Adrenal gland (tissue), 5 donors: ENCODE results near the gene PPP1R3E.

Source experiments
- CTCF ChIP-seq, 6 experiments: fragments of 450-650 bp in 4 of 6; fragments of 200-600 bp in 2 of 6; sonication (generic) in 1 of 6; IDR thresholded peaks; 1 replicate in 5 of 6; 2 replicates in 1 of 6; pipeline versions ENCODE4 v1.5.1 to v1.8.0; 2016 to 2021; ENCODE audit warnings: antibody characterized with exemption in 6 of 6, mild to moderate bottlenecking in 2 of 6, moderate library complexity in 1 of 6
- POLR2A ChIP-seq, 2 donors: fragments of 450-650 bp; IDR thresholded peaks; one replicate each; pipeline ENCODE4 v1.6.1; 2017; ENCODE audit warnings: antibody characterized with exemption in 2 of 2, mild to moderate bottlenecking in 2 of 2, moderate library complexity in 1 of 2
- donor health status: DM: no; HTN: no; CAD: no.

- TF ChIP-seq CTCF (IDR thresholded peaks at IDR 0.05) (no peak), POLR2A (IDR thresholded peaks at IDR 0.05) (no peak)
These were observed 49.2 kb upstream of the PPP1R3E start for GRCh38 chr14:23351681-23352505.
